GM23248 (cell line): Measurements from ENCODE around the gene LY6G6D.

ENCODE experiments used
- EZH2 ChIP-seq: fragments of 200-600 bp; sonication (generic); IDR thresholded peaks from 2 replicates; pipeline ENCODE4 v1.6.1; 2018; ENCODE audit warnings: antibody characterized with exemption, mild to moderate bottlenecking; ENCODE audit not compliant: insufficient read depth, poor library complexity, severe bottlenecking
- EZH2phosphoT487 ChIP-seq: fragments of 200-600 bp; sonication (generic); IDR thresholded peaks from 2 replicates; pipeline ENCODE4 v1.6.1; 2018; ENCODE audit warnings: antibody characterized with exemption, moderate library complexity, mild to moderate bottlenecking, low read depth; ENCODE audit not compliant: insufficient read depth

- TF ChIP-seq EZH2 (no peak), EZH2phosphoT487 (no peak)
These were observed 28.7 kb upstream of the LY6G6D start for GRCh38 chr6:31686483-31686882.
